OCI-LY3 (cell line): Measurements from ENCODE around the gene MYOG.

Source experiments
- H2AFZ ChIP-seq: fragments of 200-600, 300-600 bp; shearing (Covaris generic); 2 replicates; pipeline ENCODE4 v1.6.0; 2014; ENCODE audit warnings: antibody characterized with exemption, low read depth, low read length
- H3K27ac ChIP-seq: fragments of 200-600, 300-600 bp; sonication (generic); 2 replicates; pipeline ENCODE4 v1.5.1; 2014; ENCODE audit warnings: mild to moderate bottlenecking, low read length, moderate library complexity, mixed read lengths
- H3K27me3 ChIP-seq: fragments of 200-600, 300-600 bp; sonication (generic); 2 replicates; pipeline ENCODE4 v1.6.1; 2014; ENCODE audit warnings: low read depth, low read length, mixed read lengths
- H3K36me3 ChIP-seq: fragments of 200-600, 300-600 bp; sonication (generic); replicated peaks from 2 replicates; pipeline ENCODE3; 2014; ENCODE audit warnings: low read depth, low read length, mixed read lengths
- H3K4me1 ChIP-seq: fragments of 300-600, 200-600 bp; sonication (generic); 2 replicates; pipeline ENCODE4 v1.6.1; 2014; ENCODE audit warnings: low read length, mixed read lengths
- H3K4me2 ChIP-seq: fragments of 200-600, 300-600 bp; sonication (generic); 2 replicates; pipeline ENCODE4 v1.6.1; 2014; ENCODE audit warnings: low read length, mixed read lengths
- H3K4me3 ChIP-seq: fragments of 300-600, 200-600 bp; sonication (generic); 2 replicates; pipeline ENCODE4 v1.5.1; 2014; ENCODE audit warnings: antibody characterized with exemption, mild to moderate bottlenecking, low read length, moderate library complexity
- H3K79me2 ChIP-seq: fragments of 300-600, 200-600 bp; shearing (Covaris generic); 2 replicates; pipeline ENCODE4 v1.6.1; 2014; ENCODE audit warnings: mild to moderate bottlenecking, low read length, mixed read lengths
- H3K9ac ChIP-seq: fragments of 300-600, 200-600 bp; shearing (Covaris generic); 2 replicates; pipeline ENCODE4 v1.6.0; 2014; ENCODE audit warnings: mild to moderate bottlenecking, low read length, moderate library complexity
- H3K9me3 ChIP-seq: fragments of 200-600, 300-600 bp; shearing (Covaris generic); 2 replicates; pipeline ENCODE4 v1.6.1; 2014; ENCODE audit warnings: low read length, mixed read lengths; ENCODE audit not compliant: insufficient read depth
- H4K20me1 ChIP-seq: fragments of 200-600, 300-600 bp; sonication (generic); 2 replicates; pipeline ENCODE4 v1.6.1; 2016; ENCODE audit warnings: low read length, mixed read lengths; ENCODE audit not compliant: insufficient read depth
- EZH2phosphoT487 ChIP-seq: fragments of 200-600 bp; shearing (Covaris generic); IDR thresholded peaks from 2 replicates; pipeline ENCODE4 v1.6.1; 2018; ENCODE audit warnings: antibody characterized with exemption, mixed run types, low read depth
- TF ChIP-seq, protein P1 (sequence below): fragments of 200-600, 300-600 bp; sonication (generic); IDR thresholded peaks from 2 replicates; pipeline ENCODE4 v1.5.1; 2014; ENCODE audit warnings: antibody characterized with exemption, low read length, low read depth

Gene MYOG

DNA sequence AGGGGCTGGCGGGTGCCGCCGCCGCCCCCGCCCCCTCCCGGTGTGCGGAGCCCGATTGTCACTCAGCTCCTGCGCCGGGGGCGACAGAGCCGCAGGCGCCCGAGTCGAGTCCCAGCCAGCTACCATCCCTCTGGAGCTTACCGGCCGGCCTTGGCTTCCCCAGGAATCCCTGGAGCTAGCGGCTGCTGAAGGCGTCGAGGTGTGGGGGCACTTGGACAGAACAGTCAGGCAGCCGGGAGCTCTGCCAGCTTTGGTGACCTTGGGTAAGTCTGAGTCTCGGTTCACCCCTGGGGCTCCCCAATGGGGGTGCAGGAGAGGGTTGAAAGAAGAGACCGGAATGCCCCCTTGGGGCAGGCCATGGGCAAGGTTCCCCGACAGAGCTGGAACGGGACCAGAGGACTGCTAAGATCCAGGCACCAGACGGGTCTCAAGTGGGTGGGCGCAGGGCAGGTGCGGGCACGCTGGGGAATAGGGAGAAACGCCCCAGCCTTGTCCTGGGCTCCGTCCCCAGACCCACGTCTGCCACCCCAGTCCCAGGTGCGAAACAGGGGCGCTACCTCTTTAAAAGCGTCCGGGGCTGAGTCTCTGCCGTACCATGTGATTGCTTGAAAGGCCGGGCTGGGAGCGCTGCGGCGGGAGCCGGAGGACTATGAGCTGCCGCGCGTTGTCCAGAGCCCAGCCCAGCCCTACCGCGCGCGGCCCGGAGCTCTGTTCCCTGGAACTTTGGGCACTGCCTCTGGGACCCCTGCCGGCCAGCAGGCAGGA lies 42.0 kb upstream of the MYOG start, which contains the start of gene ADORA1:
TSS of gene ADORA1 (plus strand) at position 61 of the 765 bp plus-strand sequence. CDS start 1,116 bp downstream, outside the sequence.
- Histone ChIP-seq H3K4me2 (no peak within 1 kb of the TSS), H3K4me1 (no peaks in the 10 kb centered on the region), H4K20me1 (no peaks in the 10 kb centered on the region), H3K27me3 (peaks cover 70% of the 10 kb centered on the region), H3K79me2 (no peaks in the 10 kb centered on the region), H3K9me3 (no peaks in the 10 kb centered on the region), H2AFZ (no peak within 1 kb of the TSS), H3K9ac (no peak within 1 kb of the TSS), H3K27ac (no peak within 1 kb of the TSS), H3K36me3 (no peaks in the 10 kb centered on the region), H3K4me3 (no peak within 1 kb of the TSS)
- TF ChIP-seq EZH2phosphoT487 = no peak
- TF ChIP-seq, protein P1, sequence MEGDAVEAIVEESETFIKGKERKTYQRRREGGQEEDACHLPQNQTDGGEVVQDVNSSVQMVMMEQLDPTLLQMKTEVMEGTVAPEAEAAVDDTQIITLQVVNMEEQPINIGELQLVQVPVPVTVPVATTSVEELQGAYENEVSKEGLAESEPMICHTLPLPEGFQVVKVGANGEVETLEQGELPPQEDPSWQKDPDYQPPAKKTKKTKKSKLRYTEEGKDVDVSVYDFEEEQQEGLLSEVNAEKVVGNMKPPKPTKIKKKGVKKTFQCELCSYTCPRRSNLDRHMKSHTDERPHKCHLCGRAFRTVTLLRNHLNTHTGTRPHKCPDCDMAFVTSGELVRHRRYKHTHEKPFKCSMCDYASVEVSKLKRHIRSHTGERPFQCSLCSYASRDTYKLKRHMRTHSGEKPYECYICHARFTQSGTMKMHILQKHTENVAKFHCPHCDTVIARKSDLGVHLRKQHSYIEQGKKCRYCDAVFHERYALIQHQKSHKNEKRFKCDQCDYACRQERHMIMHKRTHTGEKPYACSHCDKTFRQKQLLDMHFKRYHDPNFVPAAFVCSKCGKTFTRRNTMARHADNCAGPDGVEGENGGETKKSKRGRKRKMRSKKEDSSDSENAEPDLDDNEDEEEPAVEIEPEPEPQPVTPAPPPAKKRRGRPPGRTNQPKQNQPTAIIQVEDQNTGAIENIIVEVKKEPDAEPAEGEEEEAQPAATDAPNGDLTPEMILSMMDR = no peak

DNA sequence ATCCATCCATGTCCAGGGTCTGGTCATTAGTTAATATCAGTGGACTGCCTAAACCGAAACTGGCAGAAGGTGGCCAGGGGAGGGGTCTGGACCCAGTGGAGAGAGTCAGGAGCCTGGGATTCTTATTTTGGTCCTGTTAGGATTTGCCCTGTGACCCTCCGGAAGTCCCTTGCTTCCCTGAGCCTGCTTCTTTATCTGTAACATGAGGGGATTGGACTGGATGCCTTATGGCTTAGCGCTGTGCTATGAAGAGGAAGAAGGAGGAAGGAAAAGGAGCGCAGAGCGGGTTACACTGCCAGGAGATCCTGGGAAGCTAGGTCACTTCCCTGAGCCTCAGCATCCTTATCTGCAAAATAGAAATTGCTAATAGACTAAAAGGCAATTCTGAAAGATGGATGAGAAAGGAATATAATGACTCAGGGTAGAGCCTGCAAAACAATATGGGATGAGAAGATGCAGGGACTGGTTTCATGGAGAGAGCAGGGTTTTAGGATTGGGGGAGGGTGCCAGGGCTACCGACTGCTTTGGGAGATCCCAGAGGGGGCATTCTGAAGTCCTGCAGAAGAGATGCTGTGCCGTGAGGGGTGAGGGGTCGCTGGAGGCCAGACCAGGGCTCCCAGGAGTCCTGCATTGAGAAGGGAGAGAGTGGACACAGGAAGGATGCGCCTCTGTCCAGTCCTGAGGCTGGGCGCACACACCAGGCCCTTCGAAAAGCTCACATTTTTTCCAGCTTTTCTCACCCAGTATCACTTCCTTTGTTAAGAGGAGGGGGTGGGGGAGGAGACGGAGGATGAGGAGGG lies 41.3 kb upstream of the MYOG start:
- Histone ChIP-seq H3K27ac (no peak overlapping the region), H3K9ac (no peak overlapping the region), H3K27me3 (peaks cover 71% of the 10 kb centered on the region), H3K4me1 (no peaks in the 10 kb centered on the region), H3K36me3 (no peaks in the 10 kb centered on the region), H2AFZ (no peak overlapping the region), H3K79me2 (no peaks in the 10 kb centered on the region), H3K4me3 (no peak overlapping the region), H3K9me3 (no peaks in the 10 kb centered on the region), H4K20me1 (no peaks in the 10 kb centered on the region), H3K4me2 (no peak overlapping the region)
- no peak for TF ChIP-seq EZH2phosphoT487
- TF ChIP-seq, protein P1 = no peak

DNA sequence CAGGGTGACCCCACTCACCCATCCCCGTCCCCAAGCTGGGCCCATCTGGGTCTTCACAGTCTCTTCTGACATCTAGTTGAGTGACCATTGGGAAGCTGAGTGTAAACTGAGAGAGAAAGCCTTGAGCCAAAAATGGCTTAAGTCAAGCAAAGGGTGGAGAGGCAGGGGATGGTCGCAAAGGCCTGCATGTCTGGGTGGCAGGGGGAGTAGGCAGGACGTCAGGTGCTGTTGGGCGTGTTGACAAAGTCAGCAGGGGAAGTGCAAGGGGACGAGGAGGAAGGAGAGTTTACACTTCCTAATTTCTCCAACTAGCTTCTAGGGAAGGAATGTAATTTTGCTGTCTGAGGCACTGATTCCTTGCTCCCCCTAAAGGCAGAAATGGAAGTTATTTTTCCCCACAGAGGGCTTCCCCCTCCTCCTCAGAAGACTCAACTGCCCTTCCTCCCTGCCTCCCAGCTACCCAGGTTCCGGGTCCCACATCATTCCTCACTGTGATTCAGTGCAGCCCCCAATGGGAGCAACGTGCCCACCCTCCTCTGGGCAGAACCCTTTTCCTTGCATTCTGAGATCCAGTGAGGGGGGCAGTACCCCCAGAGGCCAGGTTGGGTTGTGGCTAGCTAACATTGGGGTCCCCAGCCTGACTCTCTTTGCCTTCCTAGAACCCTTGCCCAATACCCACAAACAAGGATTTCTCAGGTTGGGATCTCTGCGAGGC lies 40.5 kb upstream of the MYOG start:
- H3K4me1 ChIP-seq = no peaks in the 10 kb centered on the region
- H3K27ac ChIP-seq = no peak overlapping the region
- no peaks in the 10 kb centered on the region for H3K9me3 ChIP-seq
- peaks cover 71% of the 10 kb centered on the region for H3K27me3 ChIP-seq
- H3K4me3 ChIP-seq = no peak overlapping the region
- H3K79me2 ChIP-seq = no peaks in the 10 kb centered on the region
- H4K20me1 ChIP-seq = no peaks in the 10 kb centered on the region
- no peak overlapping the region for H2AFZ ChIP-seq
- no peak overlapping the region for H3K9ac ChIP-seq
- TF ChIP-seq, protein P1 = peak; percentile 31; the same call in 1 of the 2 replicates
- TF ChIP-seq EZH2phosphoT487 = no peak
- no peak overlapping the region for H3K4me2 ChIP-seq
- H3K36me3 ChIP-seq = no peaks in the 10 kb centered on the region
